Thoracic aorta (tissue), 2 donors: ENCODE measurements around the gene PPP1R10. TPM values are rescaled to one million over a fixed set of nuclear protein-coding genes. Genes with fewer than 3 reads are reported as not detected.

Experiments used
- ATAC-seq: fragments of 150-250 bp; one replicate; pipeline ENCODE4 v1.8.0; 2017; ENCODE audit warnings: low read depth; ENCODE audit not compliant: insufficient number of reproducible peaks, low FRiP score
- DNase-seq: peaks from one replicate; pipeline ENCODE4 v3.0.0-alpha.2; 2020; ENCODE audit warnings: low spot score
- H3K27ac ChIP-seq, 2 donors: fragments of 200-600 bp; sonication (generic); 1 replicate in 1 of 2; 2 replicates in 1 of 2; pipeline ENCODE4 v1.5.1; 2016; ENCODE audit warnings: mild to moderate bottlenecking in 2 of 2, moderate library complexity in 2 of 2
- H3K27me3 ChIP-seq: fragments of 200-600 bp; sonication (generic); replicated peaks from 2 replicates; pipeline ENCODE4 v1.6.0; 2016; ENCODE audit warnings: mild to moderate bottlenecking; ENCODE audit not compliant: insufficient read depth
- H3K36me3 ChIP-seq: fragments of 200-600 bp; sonication (generic); one replicate; pipeline ENCODE4 v1.5.1; 2016
- H3K4me1 ChIP-seq, 2 donors: fragments of 200-600 bp; sonication (generic); 1 replicate in 1 of 2; 2 replicates in 1 of 2; pipeline versions ENCODE4 v1.5.1 to v1.6.0; 2016; ENCODE audit warnings: low read depth in 2 of 2, mild to moderate bottlenecking in 1 of 2; ENCODE audit not compliant: control insufficient read depth in 1 of 2
- H3K4me3 ChIP-seq: fragments of 200-600 bp; sonication (generic); 2 replicates; pipeline ENCODE4 v1.5.1; 2016; ENCODE audit warnings: mild to moderate bottlenecking
- H3K9me3 ChIP-seq: fragments of 200-600 bp; sonication (generic); 2 replicates; pipeline ENCODE4 v1.5.1; 2016
- CTCF ChIP-seq: fragments of 200-600 bp; sonication (generic); IDR thresholded peaks from one replicate; pipeline ENCODE4 v1.5.1; 2019; ENCODE audit warnings: antibody characterized with exemption
- total RNA-seq, 2 donors: library from RNA; depleted of rRNA; stranded (reverse); fragments of >200 nt; gene quantifications; one replicate each; pipeline versions ENCODE4 v1.1.0 to v1.2.3, GENCODE V29; 2016

PPP1R10 gene
- total RNA-seq, 2 donors from 2014 or later: 28.7 to 43.1 TPM

- TF ChIP-seq CTCF: no peak
- Histone ChIP-seq H3K27me3 (no peaks in the 10 kb centered on the region), H3K36me3 (peaks cover 25% of the 10 kb centered on the region), H3K4me1 (peaks cover 25 to 52% of the 10 kb centered on the region in 2 donors), H3K27ac (peak overlapping the region in 1 of 2 donors; percentile 94), H3K4me3 (no peak overlapping the region), H3K9me3 (no peaks in the 10 kb centered on the region)
- ATAC-seq (no peak), DNase-seq (no peak)
Measured at GRCh38 chr6:30611856-30612194, 5.2 kb downstream of the PPP1R10 start.

GRCh38 chr6:30611150-30611855 lies 5.7 kb downstream of the PPP1R10 start:
- DNase-seq (no peak), ATAC-seq (no peak)
- no peak for TF ChIP-seq CTCF
- no peak overlapping the region for H3K4me3 ChIP-seq
- H3K36me3 ChIP-seq: peaks cover 26% of the 10 kb centered on the region
- no peaks in the 10 kb centered on the region for H3K27me3 ChIP-seq
- H3K27ac ChIP-seq: peak overlapping the region in 1 of 2 donors; percentile 8
- H3K9me3 ChIP-seq: no peaks in the 10 kb centered on the region
- peaks cover 25 to 52% of the 10 kb centered on the region in 2 donors for H3K4me1 ChIP-seq

GRCh38 chr6:30610065-30610464 lies 7.0 kb downstream of the PPP1R10 start:
- Histone ChIP-seq H3K4me3 (no peak overlapping the region), H3K36me3 (peaks cover 38% of the 10 kb centered on the region), H3K27ac (no peak overlapping the region), H3K27me3 (no peaks in the 10 kb centered on the region), H3K9me3 (no peaks in the 10 kb centered on the region), H3K4me1 (peaks cover 25 to 52% of the 10 kb centered on the region in 2 donors)
- DNase-seq: no peak
- ATAC-seq: no peak
- no peak for TF ChIP-seq CTCF

- ATAC-seq (no peak), DNase-seq (no peak)
- H3K4me1 ChIP-seq: no peaks in the 10 kb centered on the region
- no peaks in the 10 kb centered on the region for H3K27me3 ChIP-seq
- peaks cover 82% of the 10 kb centered on the region for H3K36me3 ChIP-seq
- no peak for TF ChIP-seq CTCF
- H3K4me3 ChIP-seq: no peak overlapping the region
- no peaks in the 10 kb centered on the region for H3K9me3 ChIP-seq
- H3K27ac ChIP-seq: no peak overlapping the region
Measured at GRCh38 chr6:30603961-30604360, 13.1 kb downstream of the PPP1R10 start.

GRCh38 chr6:30601815-30602641 lies 15.0 kb downstream of the PPP1R10 start:
- Histone ChIP-seq H3K4me3 (no peak overlapping the region), H3K36me3 (peaks cover 67% of the 10 kb centered on the region), H3K27me3 (no peaks in the 10 kb centered on the region), H3K4me1 (no peaks in the 10 kb centered on the region), H3K9me3 (no peaks in the 10 kb centered on the region), H3K27ac (no peak overlapping the region)
- DNase-seq (no peak), ATAC-seq (no peak)
- TF ChIP-seq CTCF: no peak
